SU-DHL-6 (cell line): ENCODE measurements around the gene RNASET2.

Experiments
- H2AFZ ChIP-seq: fragments of 200-600 bp; sonication (generic); 2 replicates; pipeline ENCODE4 v1.6.1; 2014; ENCODE audit warnings: low read depth, mild to moderate bottlenecking, moderate library complexity, mixed read lengths, antibody characterized with exemption, low read length; ENCODE audit not compliant: severe bottlenecking
- H3F3A ChIP-seq: fragments of 200-600 bp; shearing (Covaris generic); 2 replicates; pipeline ENCODE4 v1.6.0; 2016; ENCODE audit warnings: antibody characterized with exemption, mild to moderate bottlenecking; ENCODE audit not compliant: insufficient read depth
- H3K27ac ChIP-seq: fragments of 200-600 bp; sonication (generic); 2 replicates; pipeline ENCODE4 v1.5.1; 2016; ENCODE audit warnings: low read depth, mild to moderate bottlenecking, low read length, moderate library complexity, mixed read lengths
- H3K27me3 ChIP-seq: fragments of 200-600 bp; sonication (generic), shearing (Covaris generic); 2 replicates; pipeline ENCODE4 v1.6.0; 2014; ENCODE audit warnings: mild to moderate bottlenecking, low read length
- H3K36me3 ChIP-seq: fragments of 200-600 bp; sonication (generic); 2 replicates; pipeline ENCODE4 v1.6.1; 2014; ENCODE audit warnings: mild to moderate bottlenecking, low read length, mixed read lengths
- H3K4me2 ChIP-seq: fragments of 300-600, 200-600 bp; shearing (Covaris generic), sonication (generic); 2 replicates; pipeline ENCODE4 v1.6.0; 2014; ENCODE audit warnings: low read length, low read depth, mild to moderate bottlenecking; ENCODE audit not compliant: poor library complexity, severe bottlenecking
- H3K4me3 ChIP-seq: fragments of 200-600 bp; sonication (generic); 2 replicates; pipeline ENCODE4 v1.5.1; 2014; ENCODE audit warnings: antibody characterized with exemption, low read length, mild to moderate bottlenecking, mixed read lengths; ENCODE audit not compliant: insufficient read depth, poor library complexity, severe bottlenecking
- H3K79me2 ChIP-seq: fragments of 200-600 bp; sonication (generic); 2 replicates; pipeline ENCODE4 v1.6.1; 2014; ENCODE audit warnings: mild to moderate bottlenecking, low read length, moderate library complexity; ENCODE audit not compliant: insufficient read depth
- H3K9ac ChIP-seq: fragments of 200-600 bp; sonication (generic); 2 replicates; pipeline ENCODE4 v1.7.0; 2014; ENCODE audit warnings: mild to moderate bottlenecking, low read length
- H3K9me2 ChIP-seq: fragments of 200-600 bp; sonication (generic); replicated peaks from 2 replicates; pipeline ENCODE4 v1.6.1; 2014; ENCODE audit warnings: low read length; ENCODE audit not compliant: insufficient read depth
- H3K9me3 ChIP-seq: fragments of 200-600 bp; sonication (generic); 2 replicates; pipeline ENCODE4 v1.6.1; 2014; ENCODE audit warnings: low read length, mixed read lengths; ENCODE audit not compliant: insufficient read depth
- H4K20me1 ChIP-seq: fragments of 200-600 bp; sonication (generic); 2 replicates; pipeline ENCODE4 v1.6.1; 2014; ENCODE audit warnings: low read depth, mild to moderate bottlenecking, antibody characterized with exemption, low read length, moderate library complexity, mixed read lengths
- EZH2phosphoT487 ChIP-seq: fragments of 200-600 bp; sonication (generic), shearing (Covaris generic); conservative IDR thresholded peaks from 2 replicates; pipeline ENCODE4 v1.6.1; 2018; ENCODE audit warnings: mild to moderate bottlenecking, antibody characterized with exemption, low read length, moderate library complexity, mixed read lengths
- TF ChIP-seq, protein P1 (sequence below): fragments of 200-600 bp; sonication (generic); IDR thresholded peaks from one replicate; pipeline ENCODE4 v1.5.1; 2017; ENCODE audit warnings: antibody characterized with exemption, mild to moderate bottlenecking, low read length, moderate library complexity; ENCODE audit not compliant: insufficient read depth, poor library complexity, severe bottlenecking

RNASET2 gene

DNA sequence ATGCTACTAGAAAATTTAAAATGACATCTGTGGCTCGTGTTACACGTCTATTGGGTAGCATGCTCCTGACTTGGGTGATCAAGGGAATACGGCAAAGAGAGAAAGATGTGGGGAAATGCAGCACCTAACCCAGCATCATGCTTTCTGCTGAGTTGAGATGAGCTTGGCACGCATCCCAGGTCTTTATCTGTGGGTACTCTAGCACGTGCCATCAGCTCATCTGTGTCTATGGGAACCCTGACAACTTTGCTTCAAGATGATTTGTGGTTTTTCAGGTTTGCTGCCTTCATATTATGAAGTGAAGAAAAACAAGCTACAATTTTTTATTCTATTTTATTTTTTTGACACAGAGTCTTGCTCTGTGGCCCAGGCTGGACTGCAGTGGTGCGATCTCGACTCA, 21.0 kb downstream of the RNASET2 start:
- no peaks in the 10 kb centered on the region for H4K20me1 ChIP-seq
- H3K4me2 ChIP-seq: no peak overlapping the region
- no peak overlapping the region for H3K4me3 ChIP-seq
- no peaks in the 10 kb centered on the region for H3K27me3 ChIP-seq
- TF ChIP-seq EZH2phosphoT487: no peak
- TF ChIP-seq, protein P1, sequence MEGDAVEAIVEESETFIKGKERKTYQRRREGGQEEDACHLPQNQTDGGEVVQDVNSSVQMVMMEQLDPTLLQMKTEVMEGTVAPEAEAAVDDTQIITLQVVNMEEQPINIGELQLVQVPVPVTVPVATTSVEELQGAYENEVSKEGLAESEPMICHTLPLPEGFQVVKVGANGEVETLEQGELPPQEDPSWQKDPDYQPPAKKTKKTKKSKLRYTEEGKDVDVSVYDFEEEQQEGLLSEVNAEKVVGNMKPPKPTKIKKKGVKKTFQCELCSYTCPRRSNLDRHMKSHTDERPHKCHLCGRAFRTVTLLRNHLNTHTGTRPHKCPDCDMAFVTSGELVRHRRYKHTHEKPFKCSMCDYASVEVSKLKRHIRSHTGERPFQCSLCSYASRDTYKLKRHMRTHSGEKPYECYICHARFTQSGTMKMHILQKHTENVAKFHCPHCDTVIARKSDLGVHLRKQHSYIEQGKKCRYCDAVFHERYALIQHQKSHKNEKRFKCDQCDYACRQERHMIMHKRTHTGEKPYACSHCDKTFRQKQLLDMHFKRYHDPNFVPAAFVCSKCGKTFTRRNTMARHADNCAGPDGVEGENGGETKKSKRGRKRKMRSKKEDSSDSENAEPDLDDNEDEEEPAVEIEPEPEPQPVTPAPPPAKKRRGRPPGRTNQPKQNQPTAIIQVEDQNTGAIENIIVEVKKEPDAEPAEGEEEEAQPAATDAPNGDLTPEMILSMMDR: no peak
- H3K9ac ChIP-seq: no peak overlapping the region
- H3K27ac ChIP-seq: no peak overlapping the region
- no peaks in the 10 kb centered on the region for H3K79me2 ChIP-seq
- H3K9me3 ChIP-seq: no peaks in the 10 kb centered on the region
- no peaks in the 10 kb centered on the region for H3F3A ChIP-seq
- no peaks in the 10 kb centered on the region for H3K9me2 ChIP-seq
- no peak overlapping the region for H2AFZ ChIP-seq
- H3K36me3 ChIP-seq: no peaks in the 10 kb centered on the region

DNA sequence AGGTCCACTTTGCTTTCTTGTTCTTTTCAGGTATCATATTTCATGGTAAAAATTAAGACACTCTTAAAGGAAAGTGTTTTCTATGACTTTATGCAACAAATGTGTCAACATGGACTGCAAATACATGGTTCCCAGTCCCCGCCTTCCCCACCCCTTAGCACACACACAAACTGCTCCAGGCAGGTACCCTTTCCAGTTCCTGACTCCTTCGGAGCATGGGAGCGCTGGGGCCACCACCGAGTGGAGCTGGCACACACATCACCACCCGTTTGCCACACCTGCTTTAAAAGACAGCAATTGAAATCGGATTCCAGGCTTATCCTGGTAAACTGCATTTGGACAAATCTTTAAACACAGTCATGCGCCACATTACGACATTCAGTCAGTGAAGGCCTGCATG, 22.2 kb downstream of the RNASET2 start:
- Histone ChIP-seq H3K36me3 (no peaks in the 10 kb centered on the region), H3F3A (no peaks in the 10 kb centered on the region), H3K79me2 (no peaks in the 10 kb centered on the region), H3K27ac (no peak overlapping the region), H3K9ac (no peak overlapping the region), H3K4me3 (no peak overlapping the region), H4K20me1 (no peaks in the 10 kb centered on the region), H3K9me3 (no peaks in the 10 kb centered on the region), H2AFZ (no peak overlapping the region), H3K4me2 (no peak overlapping the region), H3K9me2 (no peaks in the 10 kb centered on the region), H3K27me3 (no peaks in the 10 kb centered on the region)
- no peak for TF ChIP-seq EZH2phosphoT487
- TF ChIP-seq, protein P1: no peak

DNA sequence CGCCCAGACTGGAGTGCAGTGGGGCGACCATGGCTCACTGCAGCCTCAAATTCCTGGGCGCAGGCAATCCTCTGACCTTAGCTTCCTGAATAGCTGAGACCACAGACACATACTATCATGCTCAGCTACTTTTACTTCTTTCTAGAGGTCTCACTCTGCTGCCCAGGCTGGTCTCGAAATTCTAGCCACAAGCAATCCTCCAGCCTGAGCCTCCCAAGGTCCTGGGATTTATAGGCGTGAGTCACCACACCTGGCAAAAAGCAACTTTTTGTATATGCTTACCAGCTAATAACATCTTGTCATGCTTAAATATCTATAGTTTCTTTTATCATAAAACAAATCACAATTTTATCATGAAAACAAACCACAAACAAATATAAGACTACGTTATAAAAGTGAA, 23.0 kb downstream of the RNASET2 start:
- Histone ChIP-seq H3K9me3 (no peaks in the 10 kb centered on the region), H3K9me2 (no peaks in the 10 kb centered on the region), H3K36me3 (no peaks in the 10 kb centered on the region), H2AFZ (no peak overlapping the region), H3K27ac (no peak overlapping the region), H3F3A (no peaks in the 10 kb centered on the region), H3K27me3 (no peaks in the 10 kb centered on the region), H3K4me3 (no peak overlapping the region), H3K79me2 (no peaks in the 10 kb centered on the region), H3K4me2 (no peak overlapping the region), H3K9ac (no peak overlapping the region), H4K20me1 (no peaks in the 10 kb centered on the region)
- no peak for TF ChIP-seq EZH2phosphoT487
- TF ChIP-seq, protein P1: no peak

DNA sequence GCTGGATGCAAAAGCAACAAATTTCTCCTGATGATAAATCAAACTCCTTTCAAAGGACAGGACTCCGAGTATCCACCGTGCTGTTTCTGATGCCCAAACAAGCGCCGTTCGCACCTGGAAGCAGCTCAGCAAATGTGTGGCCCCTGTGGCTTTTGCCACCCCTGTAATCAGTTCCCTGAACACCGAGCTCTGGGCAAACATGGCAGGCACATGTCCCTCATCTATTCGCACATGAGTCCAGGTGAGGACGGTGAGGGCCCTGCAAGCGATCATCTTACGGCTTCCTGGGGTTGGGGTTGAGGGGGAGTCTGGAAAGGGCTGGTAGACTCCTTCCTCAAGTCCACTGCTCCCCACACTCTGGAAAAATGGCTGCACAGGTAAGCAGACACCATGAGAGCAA, 23.7 kb downstream of the RNASET2 start:
- Histone ChIP-seq H2AFZ (no peak overlapping the region), H3K9me3 (no peaks in the 10 kb centered on the region), H3K27ac (no peak overlapping the region), H3K9me2 (no peaks in the 10 kb centered on the region), H3K36me3 (no peaks in the 10 kb centered on the region), H3K4me3 (no peak overlapping the region), H3K79me2 (no peaks in the 10 kb centered on the region), H3K4me2 (no peak overlapping the region), H3K9ac (no peak overlapping the region), H3F3A (no peaks in the 10 kb centered on the region), H4K20me1 (no peaks in the 10 kb centered on the region), H3K27me3 (no peaks in the 10 kb centered on the region)
- TF ChIP-seq, protein P1: no peak
- TF ChIP-seq EZH2phosphoT487: no peak
